ENCODE data around the gene TSGA10IP.

The TSGA10IP gene

GRCh38 chr11:65945430-65945911 lies at the start of gene TSGA10IP:
Gene TSGA10IP, plus strand, starts transcription at chr11:65945480. Its CDS starts 196 bp downstream, at chr11:65945676.
- DNase-seq (ENCODE audit: low read depth) = no peak

DNA sequence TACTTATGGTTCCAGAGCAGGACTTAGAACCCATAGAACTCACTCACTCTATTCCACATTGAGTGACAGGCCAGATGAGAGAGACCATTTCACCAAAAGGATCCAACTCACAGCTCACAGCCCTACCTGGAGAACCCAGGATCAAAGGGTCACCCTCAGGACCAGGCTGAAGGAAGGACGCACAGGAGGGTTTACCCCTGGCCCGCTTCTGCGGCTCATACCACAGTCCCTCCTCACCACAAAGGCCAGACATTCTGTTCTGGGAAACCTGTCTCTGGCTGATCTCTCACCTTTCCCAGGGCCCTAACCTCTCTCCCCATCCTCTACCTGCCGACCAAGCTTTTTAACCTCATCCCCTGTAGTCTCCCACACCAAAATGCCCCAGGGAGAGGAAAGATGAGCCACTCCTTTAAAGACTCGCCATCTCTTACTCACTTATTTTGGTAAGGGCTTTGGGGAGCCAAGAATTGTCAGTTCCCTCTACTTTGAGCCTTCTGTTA lies 49.7 kb upstream of the TSGA10IP start:
- DNase-seq (ENCODE audit: low read depth) = no peak

GRCh38 chr11:65896034-65896999 lies 49.0 kb upstream of the TSGA10IP start:
- no peak for DNase-seq (ENCODE audit: low read depth)

- no peak for DNase-seq (ENCODE audit: low read depth)
Measured at GRCh38 chr11:65897020-65897471, 48.2 kb upstream of the TSGA10IP start.

DNA sequence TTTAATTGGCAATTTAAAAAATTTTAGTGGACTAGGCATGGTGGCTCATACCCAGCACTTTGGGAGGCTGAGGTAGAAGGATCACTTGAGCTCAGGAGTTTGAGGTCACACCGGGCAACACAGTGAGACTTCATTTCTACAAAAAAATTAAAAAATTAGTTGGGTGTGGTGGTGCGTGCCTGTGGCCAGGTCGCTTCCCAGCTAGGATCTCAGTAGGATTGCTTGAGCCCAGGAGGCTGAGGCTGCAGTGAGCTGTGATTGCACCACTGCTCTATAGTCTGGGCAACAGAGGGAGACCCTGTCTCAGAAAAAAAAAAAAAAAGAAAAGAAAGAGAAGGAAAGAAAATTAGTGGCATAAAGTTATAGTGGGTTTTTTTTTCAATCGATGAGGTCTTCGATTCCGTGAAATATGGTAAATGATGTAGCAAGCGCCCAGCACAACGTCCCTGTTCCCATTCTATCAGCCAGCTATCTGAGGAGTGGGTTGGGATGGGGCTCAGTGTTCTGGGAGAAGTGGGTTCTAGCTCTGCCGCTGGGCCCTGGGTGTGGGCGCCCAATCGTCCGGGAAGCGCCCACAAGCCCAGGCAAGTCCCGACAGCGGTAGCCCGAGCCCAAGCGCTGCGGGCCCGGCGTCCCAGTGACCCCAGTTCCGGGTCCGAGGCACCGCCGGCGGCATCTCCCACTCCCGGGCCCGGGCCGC lies 46.5 kb upstream of the TSGA10IP start:
- DNase-seq (ENCODE audit: low read depth) = no peak

DNA sequence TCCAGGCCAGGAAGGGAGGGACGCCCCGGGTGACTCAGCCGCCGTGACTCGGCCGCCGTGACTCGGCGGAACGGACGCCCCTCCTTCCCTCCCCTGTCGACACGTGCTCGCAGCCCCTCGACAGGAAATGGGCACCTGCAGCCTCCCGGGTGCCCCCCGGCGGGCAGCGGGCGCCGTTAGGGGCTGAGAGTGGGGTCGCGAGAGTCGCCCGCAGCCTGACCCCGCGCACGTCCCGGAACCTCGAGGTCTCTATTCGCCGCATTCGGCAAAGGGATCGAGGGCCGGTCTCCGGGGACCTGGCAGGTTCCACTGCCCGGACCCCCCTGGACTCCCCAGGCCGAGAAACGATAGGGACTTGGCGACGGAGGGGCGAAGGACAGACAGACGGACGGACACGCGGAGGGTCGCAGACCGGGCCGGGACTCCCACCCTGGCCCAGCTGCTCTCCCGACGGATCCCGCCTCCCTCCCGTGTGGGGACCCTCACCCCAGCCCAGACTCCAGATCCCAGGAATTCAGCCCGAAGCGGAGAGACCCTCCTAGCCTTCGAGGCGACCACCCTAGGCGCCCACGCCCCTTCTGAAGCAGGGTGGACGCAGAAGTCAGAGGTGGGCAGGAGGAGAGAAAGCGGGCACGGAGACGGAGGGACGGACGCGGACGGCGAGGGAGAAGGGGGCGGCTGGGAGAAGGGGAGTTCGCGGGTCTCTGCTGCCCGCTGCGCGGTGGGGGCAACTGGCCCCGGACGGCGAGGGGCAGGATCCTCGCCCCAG lies 45.7 kb upstream of the TSGA10IP start:
- DNase-seq (ENCODE audit: low read depth) = peak; percentile 70

DNA sequence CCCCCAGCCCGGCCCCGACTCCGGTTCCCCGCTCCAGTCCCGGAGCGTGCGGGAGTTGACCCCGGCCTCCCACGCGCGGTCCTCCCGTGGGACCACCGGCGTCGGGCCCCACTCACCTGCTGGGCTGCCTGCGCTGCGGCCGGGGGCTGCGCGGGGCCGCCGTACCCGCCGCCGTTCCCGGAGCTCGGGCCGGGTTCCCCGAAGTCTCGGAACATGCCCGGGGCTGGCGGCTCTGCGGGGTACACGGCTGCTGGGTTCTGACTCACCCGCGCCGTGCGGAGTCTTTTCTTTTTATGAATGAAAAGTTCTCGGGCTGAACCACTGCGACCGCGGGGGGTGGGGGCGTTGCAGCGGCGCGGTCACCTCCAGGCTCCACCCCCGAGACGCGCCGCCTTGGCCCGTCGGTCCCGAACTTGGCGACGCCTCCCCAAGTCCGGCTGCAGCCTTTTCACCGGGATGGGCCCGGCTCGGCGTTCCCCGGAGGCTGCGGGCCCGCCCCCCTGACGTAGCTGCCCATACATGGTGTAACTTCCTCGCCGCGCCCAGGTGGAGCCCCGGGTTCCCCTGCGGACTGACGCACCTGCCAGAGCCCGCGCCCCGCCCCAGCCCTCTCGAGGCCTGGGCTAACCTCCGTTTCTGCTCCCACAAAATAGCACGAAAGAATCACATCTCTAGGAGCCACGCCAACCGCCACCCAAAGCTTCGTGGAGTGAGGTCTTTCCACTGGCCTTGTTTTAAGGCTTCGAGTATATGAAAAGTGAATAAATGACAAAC lies 45.0 kb upstream of the TSGA10IP start, which contains the start of gene FOSL1:
Gene FOSL1, minus strand, starts transcription at position 264 of the 774 bp plus-strand sequence. Its CDS starts 49 bp downstream, at position 215.
- DNase-seq (ENCODE audit: low read depth) = peak; percentile 92

- DNase-seq (ENCODE audit: low read depth) = no peak
Measured at GRCh38 chr11:65900899-65901180, 44.4 kb upstream of the TSGA10IP start.

DNA sequence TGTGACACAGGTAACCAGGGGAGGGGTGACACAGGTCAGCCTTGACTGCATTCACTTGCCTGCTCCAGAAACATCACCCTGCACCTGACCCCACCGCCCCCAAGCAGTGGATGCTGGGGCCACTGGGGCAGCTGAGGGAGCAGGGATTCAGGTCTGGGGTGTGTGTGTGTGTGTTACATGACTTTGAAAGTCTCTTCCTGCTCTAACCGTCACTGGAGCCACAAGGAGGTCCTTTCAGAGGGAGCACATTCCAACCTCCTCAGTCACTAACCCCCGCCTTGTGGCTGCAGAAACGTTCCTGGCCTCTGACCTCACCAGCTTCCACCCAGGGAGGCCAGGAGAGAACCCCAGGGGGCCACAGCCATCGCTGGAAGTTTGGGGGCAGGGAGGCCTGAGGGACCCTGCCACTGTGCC lies 42.2 kb upstream of the TSGA10IP start:
- no peak for DNase-seq (ENCODE audit: low read depth)

GRCh38 chr11:65903715-65904114 lies 41.6 kb upstream of the TSGA10IP start:
- no peak for DNase-seq (ENCODE audit: low read depth)

DNA sequence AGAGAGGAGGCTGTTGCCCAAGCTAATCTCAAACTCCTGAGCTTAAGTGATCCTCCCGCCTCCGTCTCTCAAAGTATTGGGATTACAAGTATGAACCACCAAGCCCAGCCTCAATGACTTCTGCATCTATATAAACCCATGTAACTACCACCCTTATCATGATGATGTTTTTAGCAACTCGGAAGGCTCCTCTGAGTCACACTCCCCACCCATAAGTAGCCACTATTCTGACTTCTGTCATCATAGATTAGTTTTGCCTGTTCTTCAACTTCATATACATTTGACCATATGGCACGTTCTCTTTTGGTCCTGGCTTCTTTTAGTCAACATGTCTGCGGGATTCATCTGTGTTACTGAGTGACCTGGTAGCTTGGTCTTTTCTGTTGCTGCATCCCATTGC lies 38.7 kb upstream of the TSGA10IP start:
- DNase-seq (ENCODE audit: low read depth) = no peak

GRCh38 chr11:65907878-65908277 lies 37.4 kb upstream of the TSGA10IP start:
- no peak for DNase-seq (ENCODE audit: low read depth)

DNA sequence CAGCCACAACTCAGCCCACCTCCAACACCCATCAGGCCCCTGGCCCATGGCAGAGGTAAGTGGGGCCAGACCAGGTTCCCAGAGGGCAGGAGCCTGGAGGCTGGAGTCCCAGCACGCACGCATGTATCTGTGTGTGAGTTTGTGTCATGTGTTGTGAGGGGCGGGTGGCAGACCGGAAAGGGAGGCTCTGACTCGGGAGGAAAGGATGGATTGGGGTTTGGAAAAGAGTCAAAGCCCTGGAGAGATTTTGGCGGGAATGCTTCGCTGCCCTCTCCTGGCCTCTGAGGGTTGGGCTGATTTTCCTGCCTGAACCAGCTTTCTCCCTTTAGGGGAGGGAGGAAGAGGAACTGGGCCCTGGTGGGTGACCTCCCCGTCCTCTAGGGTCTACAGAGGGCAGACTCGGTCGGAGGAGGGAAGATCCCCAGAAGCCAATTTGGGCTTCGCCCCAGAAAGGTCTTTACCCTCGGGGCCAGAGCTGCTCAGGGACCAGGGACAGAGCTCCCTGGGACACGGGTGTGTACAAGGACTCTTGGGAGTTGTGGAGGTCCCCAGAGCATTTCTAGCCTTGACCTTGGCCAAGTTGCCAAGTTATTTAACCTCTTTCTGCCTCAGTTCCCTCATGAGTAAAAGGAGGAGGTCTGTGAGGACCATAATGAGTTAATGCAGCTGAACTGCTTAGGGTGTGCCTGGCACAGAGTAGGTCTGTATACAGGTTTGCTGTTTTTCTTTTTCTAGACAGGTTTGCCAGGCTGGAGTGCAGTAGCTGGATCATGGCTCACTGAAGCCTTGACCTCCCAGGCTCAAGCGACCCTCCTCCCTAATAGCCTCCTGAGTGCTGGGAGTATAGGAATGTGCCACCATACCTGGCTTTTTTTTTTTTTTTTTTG lies 33.4 kb upstream of the TSGA10IP start:
- DNase-seq (ENCODE audit: low read depth) = no peak

DNA sequence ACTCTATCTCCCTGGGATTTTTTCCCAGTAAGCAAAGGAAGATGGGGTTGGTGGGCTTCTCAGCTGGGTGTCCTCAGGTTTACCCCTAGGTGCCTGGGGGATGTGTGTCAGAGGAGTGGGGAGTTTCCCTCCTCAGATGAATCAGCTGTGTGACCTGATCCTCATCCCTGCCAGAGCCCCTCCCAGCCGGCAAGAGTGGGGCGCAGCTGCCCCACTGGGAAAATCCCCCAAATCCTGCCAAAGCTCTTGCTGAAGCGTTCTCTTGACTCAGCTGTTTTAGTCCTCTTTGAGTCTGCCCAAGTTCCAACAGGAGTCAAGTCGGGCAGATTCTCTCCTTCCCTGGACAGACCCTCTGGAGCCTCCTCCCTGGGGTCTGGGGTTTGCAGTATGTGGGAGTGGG lies 32.4 kb upstream of the TSGA10IP start:
- DNase-seq (ENCODE audit: low read depth) = no peak

DNA sequence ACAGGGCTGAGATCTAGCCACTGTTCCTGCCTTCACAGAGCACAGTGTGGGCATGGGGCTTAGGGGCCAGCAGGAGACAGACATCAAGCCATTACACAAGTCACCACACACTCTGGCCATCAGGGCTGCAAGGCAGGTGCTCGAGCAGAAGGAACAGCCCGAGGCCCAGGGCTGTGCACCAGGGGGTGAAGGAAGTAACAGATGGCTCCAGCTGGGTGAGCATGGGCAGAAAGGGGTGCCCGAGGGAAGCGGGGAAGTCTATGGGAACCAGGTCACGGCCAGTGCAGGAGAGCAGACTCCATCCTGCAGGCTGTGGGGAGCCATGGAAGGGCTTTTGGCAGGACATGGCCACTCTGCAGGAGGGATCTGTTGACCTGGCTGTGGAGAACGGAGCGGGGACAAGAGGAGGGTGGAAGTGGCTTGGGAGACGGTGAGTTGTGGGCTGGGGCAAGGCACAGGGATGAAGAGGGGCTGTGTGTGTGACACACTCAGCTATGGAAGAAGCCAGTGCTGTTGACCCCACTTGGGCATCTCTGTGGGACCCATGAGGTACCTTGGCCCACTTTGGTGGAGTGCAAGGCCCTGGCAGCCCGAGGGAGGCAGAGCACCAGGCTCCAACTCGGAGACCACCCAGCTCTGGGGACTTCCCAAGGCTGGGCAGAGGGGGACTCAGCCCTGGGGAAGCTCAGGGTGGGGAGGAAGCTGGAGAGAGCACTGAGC lies 30.0 kb upstream of the TSGA10IP start:
- DNase-seq (ENCODE audit: low read depth) = no peak

DNA sequence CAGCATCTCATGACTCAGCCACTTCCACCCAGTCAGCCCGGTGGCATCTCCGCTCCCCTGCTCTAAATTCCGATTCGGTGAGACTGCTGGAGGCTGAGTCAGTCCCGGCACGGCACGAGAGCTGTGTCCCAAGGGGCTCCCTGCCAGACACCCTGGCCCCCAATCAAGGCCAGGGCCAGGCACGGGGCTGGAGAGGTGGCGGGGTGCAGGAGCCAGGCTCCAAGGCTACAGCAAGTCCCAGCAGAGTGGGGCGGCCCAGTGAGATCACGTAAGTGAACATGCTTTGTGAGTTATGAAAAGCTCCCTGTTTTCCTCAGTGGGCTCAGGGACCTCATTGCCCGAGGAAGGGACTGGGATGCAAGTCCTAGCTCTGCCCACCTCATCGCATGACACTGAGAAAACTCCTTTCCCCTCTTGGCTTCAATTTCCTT lies 29.4 kb upstream of the TSGA10IP start:
- DNase-seq (ENCODE audit: low read depth) = no peak

GRCh38 chr11:65916391-65916790 lies 28.9 kb upstream of the TSGA10IP start:
- no peak for DNase-seq (ENCODE audit: low read depth)

- DNase-seq (ENCODE audit: low read depth) = no peak
Measured at GRCh38 chr11:65917077-65917433, 28.2 kb upstream of the TSGA10IP start.

GRCh38 chr11:65917434-65918210 lies 27.7 kb upstream of the TSGA10IP start:
- DNase-seq (ENCODE audit: low read depth) = no peak

All from activated T-helper 9 cell treated with anti-CD3 and anti-CD28 coated beads, Interleukin-2, amount 50 U/mL, for 16 hours (primary cell).